GM18858 (cell line): ENCODE measurements around the gene MALT1.
"Not testable (repeated sequence)": the region's sequence is repeated elsewhere in the genome, so short reads cannot be mapped to it uniquely, and the experiment has no call there.

Source experiments
- ATAC-seq: cut with Tn5 transposase; IDR thresholded peaks from one replicate; pipeline ENCODE4 v1.9.1; 2021; ENCODE audit not compliant: unreplicated experiment

The MALT1 gene

GRCh38 chr18:58653144-58653722 lies 18.0 kb upstream of the MALT1 start:
- not testable (repeated sequence) for ATAC-seq

- no peak for ATAC-seq
Observed at GRCh38 chr18:58653814-58654509, 17.3 kb upstream of the MALT1 start.

GRCh38 chr18:58654896-58655614 lies 16.2 kb upstream of the MALT1 start:
- ATAC-seq, result no peak

GRCh38 chr18:58657081-58657480 lies 14.2 kb upstream of the MALT1 start:
- ATAC-seq, result no peak

- no peak for ATAC-seq
Observed at GRCh38 chr18:58657494-58657893, 13.8 kb upstream of the MALT1 start.

- no peak for ATAC-seq
Observed at GRCh38 chr18:58659691-58660090, 11.6 kb upstream of the MALT1 start.

- no peak for ATAC-seq
Observed at GRCh38 chr18:58660915-58661314, 10.3 kb upstream of the MALT1 start.

GRCh38 chr18:58661423-58661822 lies 9.8 kb upstream of the MALT1 start:
- ATAC-seq, result no peak

GRCh38 chr18:58662118-58662517 lies 9.1 kb upstream of the MALT1 start:
- peak; percentile 29 for ATAC-seq

- ATAC-seq, result no peak
Observed at GRCh38 chr18:58666176-58666575, 5.1 kb upstream of the MALT1 start.

GRCh38 chr18:58668211-58668610 lies 3.1 kb upstream of the MALT1 start:
- no peak for ATAC-seq

GRCh38 chr18:58668897-58669296 lies 2.4 kb upstream of the MALT1 start:
- ATAC-seq, result no peak

- ATAC-seq, result no peak
Observed at GRCh38 chr18:58669731-58670378, 1.4 kb upstream of the MALT1 start.

GRCh38 chr18:58670404-58671110 lies 708 bp upstream of the MALT1 start:
- ATAC-seq, result no peak

GRCh38 chr18:58671632-58672564 lies 633 bp downstream of the MALT1 start:
- ATAC-seq, result peak; percentile 24

GRCh38 chr18:58674159-58674558 lies 2.9 kb downstream of the MALT1 start:
- ATAC-seq, result no peak

GRCh38 chr18:58674863-58675472 lies 3.7 kb downstream of the MALT1 start:
- ATAC-seq, result no peak

- no peak for ATAC-seq
Observed at GRCh38 chr18:58676270-58676669, 5.0 kb downstream of the MALT1 start.

- ATAC-seq, result no peak
Observed at GRCh38 chr18:58682429-58683069, 11.3 kb downstream of the MALT1 start.
